ENCODE data around the gene ADGRL1.

DNA sequence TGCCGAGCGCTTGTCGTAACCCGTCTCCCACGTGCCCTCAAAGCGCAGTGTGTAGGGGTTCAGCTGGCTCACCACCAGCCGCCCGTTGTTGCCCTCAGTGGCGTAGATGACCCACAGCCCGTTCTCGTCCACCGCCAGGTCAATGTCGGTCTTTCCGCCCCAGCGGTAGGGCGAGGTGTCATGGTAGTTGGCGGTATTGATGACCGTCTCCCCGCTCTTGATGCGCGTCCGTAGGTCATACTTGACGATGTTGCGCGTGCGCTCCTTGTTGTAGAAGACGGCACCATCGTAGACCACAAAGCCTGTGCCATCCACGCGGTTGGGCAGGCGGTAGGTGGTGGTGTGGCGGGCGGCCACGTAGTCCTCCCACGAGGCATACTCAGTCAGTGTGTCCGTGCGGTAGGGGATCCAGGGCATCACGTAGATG, 43.1 kb downstream of the ADGRL1 start:
- TF ChIP-seq EZH2 (IDR thresholded peaks at IDR 0.05; ENCODE audit: low read length, missing control alignments), result no peak
- TF ChIP-seq, protein P1, sequence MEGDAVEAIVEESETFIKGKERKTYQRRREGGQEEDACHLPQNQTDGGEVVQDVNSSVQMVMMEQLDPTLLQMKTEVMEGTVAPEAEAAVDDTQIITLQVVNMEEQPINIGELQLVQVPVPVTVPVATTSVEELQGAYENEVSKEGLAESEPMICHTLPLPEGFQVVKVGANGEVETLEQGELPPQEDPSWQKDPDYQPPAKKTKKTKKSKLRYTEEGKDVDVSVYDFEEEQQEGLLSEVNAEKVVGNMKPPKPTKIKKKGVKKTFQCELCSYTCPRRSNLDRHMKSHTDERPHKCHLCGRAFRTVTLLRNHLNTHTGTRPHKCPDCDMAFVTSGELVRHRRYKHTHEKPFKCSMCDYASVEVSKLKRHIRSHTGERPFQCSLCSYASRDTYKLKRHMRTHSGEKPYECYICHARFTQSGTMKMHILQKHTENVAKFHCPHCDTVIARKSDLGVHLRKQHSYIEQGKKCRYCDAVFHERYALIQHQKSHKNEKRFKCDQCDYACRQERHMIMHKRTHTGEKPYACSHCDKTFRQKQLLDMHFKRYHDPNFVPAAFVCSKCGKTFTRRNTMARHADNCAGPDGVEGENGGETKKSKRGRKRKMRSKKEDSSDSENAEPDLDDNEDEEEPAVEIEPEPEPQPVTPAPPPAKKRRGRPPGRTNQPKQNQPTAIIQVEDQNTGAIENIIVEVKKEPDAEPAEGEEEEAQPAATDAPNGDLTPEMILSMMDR (conservative IDR thresholded peaks at IDR 0.05 in 1 of 2, IDR thresholded peaks at IDR 0.05 in 1 of 2; ENCODE audit: low read depth in 1 of 2, low read length in 2 of 2), result no peak
